GM19455 (cell line): ENCODE measurements around the gene DOCK4.

Source experiments
- ATAC-seq: cut with Tn5 transposase; IDR thresholded peaks from one replicate; pipeline ENCODE4 v1.9.1; 2021; ENCODE audit not compliant: unreplicated experiment

DOCK4 gene

GRCh38 chr7:112116894-112117293 is 89.3 kb downstream of the DOCK4 start:
- ATAC-seq, result no peak

GRCh38 chr7:112116358-112116757 is 89.8 kb downstream of the DOCK4 start:
- ATAC-seq, result no peak

- ATAC-seq, result no peak
Observed at GRCh38 chr7:112115880-112116279, 90.3 kb downstream of the DOCK4 start.

- ATAC-seq, result no peak
Observed at GRCh38 chr7:112113913-112114575, 92.2 kb downstream of the DOCK4 start.

GRCh38 chr7:112112822-112113255 is 93.4 kb downstream of the DOCK4 start:
- no peak for ATAC-seq

GRCh38 chr7:112110651-112111050 is 95.5 kb downstream of the DOCK4 start:
- no peak for ATAC-seq

- ATAC-seq, result no peak
Observed at GRCh38 chr7:112110175-112110574, 96.0 kb downstream of the DOCK4 start.

GRCh38 chr7:112108981-112109380 is 97.2 kb downstream of the DOCK4 start:
- no peak for ATAC-seq

- ATAC-seq, result no peak
Observed at GRCh38 chr7:112105584-112106530, 100.3 kb downstream of the DOCK4 start.

GRCh38 chr7:112104120-112104519 is 102.1 kb downstream of the DOCK4 start:
- no peak for ATAC-seq

GRCh38 chr7:112103246-112103645 is 103.0 kb downstream of the DOCK4 start:
- no peak for ATAC-seq

GRCh38 chr7:112101201-112101846 is 104.9 kb downstream of the DOCK4 start:
- no peak for ATAC-seq

GRCh38 chr7:112097524-112097923 is 108.7 kb downstream of the DOCK4 start:
- ATAC-seq, result no peak

- ATAC-seq, result no peak
Observed at GRCh38 chr7:112093409-112093808, 112.8 kb downstream of the DOCK4 start.

- ATAC-seq, result no peak
Observed at GRCh38 chr7:112092709-112093395, 113.3 kb downstream of the DOCK4 start.

GRCh38 chr7:112092306-112092705 is 113.9 kb downstream of the DOCK4 start:
- no peak for ATAC-seq

- no peak for ATAC-seq
Observed at GRCh38 chr7:112091768-112092167, 114.4 kb downstream of the DOCK4 start.

- no peak for ATAC-seq
Observed at GRCh38 chr7:112089551-112089950, 116.6 kb downstream of the DOCK4 start.

- ATAC-seq, result no peak
Observed at GRCh38 chr7:112088484-112089016, 117.6 kb downstream of the DOCK4 start.

- ATAC-seq, result no peak
Observed at GRCh38 chr7:112086496-112087254, 119.5 kb downstream of the DOCK4 start.
